Tibial nerve (tissue), 4 donors: ENCODE measurements around the gene VPS26B.

Source experiments
- EP300 ChIP-seq, 2 donors: sonication (generic); formaldehyde crosslinking; IDR thresholded peaks; one replicate each; pipeline ENCODE4 v1.6.1; 2017; ENCODE audit warnings: antibody characterized with exemption in 2 of 2, mild to moderate bottlenecking in 1 of 2
- TF ChIP-seq, protein P1 (sequence below), 5 experiments: fragments of 200-600 bp in 3 of 5; fragments of 450-650 bp in 2 of 5; sonication (generic) in 3 of 5; IDR thresholded peaks; one replicate each; pipeline ENCODE4 v1.5.1; 2016 to 2019; ENCODE audit warnings: antibody characterized with exemption in 5 of 5, mild to moderate bottlenecking in 3 of 5, moderate library complexity in 2 of 5

DNA sequence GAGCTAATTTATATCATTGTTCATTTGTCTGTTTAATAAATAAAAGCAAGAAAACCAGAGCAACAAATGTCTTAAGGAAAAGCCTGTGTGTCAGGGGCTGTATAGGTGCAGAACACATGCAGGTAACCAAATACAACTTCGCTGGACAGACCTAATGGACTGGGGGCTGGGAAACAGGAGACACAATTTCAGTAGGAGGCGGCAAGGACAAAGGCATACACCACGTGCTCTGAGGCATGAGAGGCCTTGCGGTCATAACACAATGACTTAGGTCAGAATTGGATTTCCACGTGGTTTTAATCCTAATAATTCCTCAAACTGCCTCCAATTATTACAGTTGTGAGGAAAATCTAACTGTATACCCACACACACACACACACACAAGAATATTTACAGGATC, 43.0 kb downstream of the VPS26B start:
- TF ChIP-seq, protein P1, sequence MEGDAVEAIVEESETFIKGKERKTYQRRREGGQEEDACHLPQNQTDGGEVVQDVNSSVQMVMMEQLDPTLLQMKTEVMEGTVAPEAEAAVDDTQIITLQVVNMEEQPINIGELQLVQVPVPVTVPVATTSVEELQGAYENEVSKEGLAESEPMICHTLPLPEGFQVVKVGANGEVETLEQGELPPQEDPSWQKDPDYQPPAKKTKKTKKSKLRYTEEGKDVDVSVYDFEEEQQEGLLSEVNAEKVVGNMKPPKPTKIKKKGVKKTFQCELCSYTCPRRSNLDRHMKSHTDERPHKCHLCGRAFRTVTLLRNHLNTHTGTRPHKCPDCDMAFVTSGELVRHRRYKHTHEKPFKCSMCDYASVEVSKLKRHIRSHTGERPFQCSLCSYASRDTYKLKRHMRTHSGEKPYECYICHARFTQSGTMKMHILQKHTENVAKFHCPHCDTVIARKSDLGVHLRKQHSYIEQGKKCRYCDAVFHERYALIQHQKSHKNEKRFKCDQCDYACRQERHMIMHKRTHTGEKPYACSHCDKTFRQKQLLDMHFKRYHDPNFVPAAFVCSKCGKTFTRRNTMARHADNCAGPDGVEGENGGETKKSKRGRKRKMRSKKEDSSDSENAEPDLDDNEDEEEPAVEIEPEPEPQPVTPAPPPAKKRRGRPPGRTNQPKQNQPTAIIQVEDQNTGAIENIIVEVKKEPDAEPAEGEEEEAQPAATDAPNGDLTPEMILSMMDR (IDR thresholded peaks at IDR 0.05), result no peak
- TF ChIP-seq EP300 (IDR thresholded peaks at IDR 0.05), result no peak
